ENCODE results near the gene TPTE. TPM values are rescaled to one million over a fixed set of nuclear protein-coding genes. Genes with fewer than 3 reads are reported as not detected.
"Not testable (repeated sequence)": the region's sequence is repeated elsewhere in the genome, so short reads cannot be mapped to it uniquely, and the experiment has no call there.

Gene TPTE
- total RNA-seq, 2 donors from 2014 or later, result not detected

DNA sequence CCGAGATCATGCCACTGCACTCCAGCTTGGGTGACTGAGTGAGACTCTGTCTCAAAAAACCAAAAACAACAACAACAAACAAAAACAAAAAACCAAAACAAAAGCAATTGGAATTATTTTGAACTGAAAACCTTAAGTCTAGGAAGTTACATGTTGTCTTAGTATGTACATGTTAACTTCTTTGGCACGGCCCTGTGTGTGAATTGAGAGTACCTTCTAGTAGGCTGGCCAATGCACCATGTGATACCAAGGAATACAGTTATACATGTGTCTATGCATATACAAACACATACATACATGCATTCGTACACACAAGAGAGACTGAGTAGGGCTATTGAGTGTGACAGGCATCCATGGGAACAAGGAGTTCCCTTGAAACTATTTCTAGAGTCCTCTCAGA, 18.6 kb downstream of the TPTE start:
- H3K4me3 ChIP-seq, result no peak overlapping the region
- no peak overlapping the region for H3K27ac ChIP-seq
- H3K4me1 ChIP-seq, result no peaks in the 10 kb centered on the region
- no peaks in the 10 kb centered on the region for H3K27me3 ChIP-seq
- 37 to 45% methylated on average over 3 of the region's 3 CpGs for WGBS, 2 donors
- H3K9me3 ChIP-seq, result peaks cover 0 to 8% (median 0%) of the 10 kb centered on the region in 3 donors
- no peaks in the 10 kb centered on the region for H3K36me3 ChIP-seq (replicated peaks in 1 of 2; ENCODE audit: insufficient read depth in 1 of 2, low read depth in 2 of 2)
- no peak for TF ChIP-seq POLR2A (IDR thresholded peaks at IDR 0.05)
- TF ChIP-seq, protein P1, sequence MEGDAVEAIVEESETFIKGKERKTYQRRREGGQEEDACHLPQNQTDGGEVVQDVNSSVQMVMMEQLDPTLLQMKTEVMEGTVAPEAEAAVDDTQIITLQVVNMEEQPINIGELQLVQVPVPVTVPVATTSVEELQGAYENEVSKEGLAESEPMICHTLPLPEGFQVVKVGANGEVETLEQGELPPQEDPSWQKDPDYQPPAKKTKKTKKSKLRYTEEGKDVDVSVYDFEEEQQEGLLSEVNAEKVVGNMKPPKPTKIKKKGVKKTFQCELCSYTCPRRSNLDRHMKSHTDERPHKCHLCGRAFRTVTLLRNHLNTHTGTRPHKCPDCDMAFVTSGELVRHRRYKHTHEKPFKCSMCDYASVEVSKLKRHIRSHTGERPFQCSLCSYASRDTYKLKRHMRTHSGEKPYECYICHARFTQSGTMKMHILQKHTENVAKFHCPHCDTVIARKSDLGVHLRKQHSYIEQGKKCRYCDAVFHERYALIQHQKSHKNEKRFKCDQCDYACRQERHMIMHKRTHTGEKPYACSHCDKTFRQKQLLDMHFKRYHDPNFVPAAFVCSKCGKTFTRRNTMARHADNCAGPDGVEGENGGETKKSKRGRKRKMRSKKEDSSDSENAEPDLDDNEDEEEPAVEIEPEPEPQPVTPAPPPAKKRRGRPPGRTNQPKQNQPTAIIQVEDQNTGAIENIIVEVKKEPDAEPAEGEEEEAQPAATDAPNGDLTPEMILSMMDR (IDR thresholded peaks at IDR 0.05), result no peak
- DNase-seq, result no peak
- no peak for ATAC-seq
- intact Hi-C loops (cut with DNase I), result no loop called here

DNA sequence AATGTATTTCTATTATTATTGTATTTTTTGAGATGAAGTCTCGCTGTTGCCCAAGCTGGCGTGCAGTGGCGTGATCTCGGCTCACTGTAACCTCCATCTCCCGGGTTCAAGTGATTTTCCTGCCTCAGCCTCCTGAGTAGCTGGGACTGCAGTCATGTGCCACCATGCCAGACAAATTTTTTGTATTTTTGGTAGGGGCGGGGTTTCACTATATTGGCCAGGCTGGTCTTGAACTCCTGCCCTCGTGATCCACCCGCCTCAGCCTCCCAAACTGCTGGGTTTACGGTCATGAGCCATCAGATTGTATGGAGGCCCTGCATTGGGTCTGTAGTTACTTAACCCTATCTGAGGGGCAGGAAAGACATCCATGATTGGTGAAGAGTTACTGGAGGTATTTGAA, 23.0 kb downstream of the TPTE start:
- peaks cover 0 to 14% (median 2%) of the 10 kb centered on the region in 3 donors for H3K9me3 ChIP-seq
- 56 to 59% methylated on average over 9 of the region's 9 CpGs for WGBS, 2 donors
- ATAC-seq; intact Hi-C loops (cut with DNase I); H3K27me3 ChIP-seq; H3K36me3 ChIP-seq (replicated peaks in 1 of 2; ENCODE audit: insufficient read depth in 1 of 2, low read depth in 2 of 2); H3K4me3 ChIP-seq; H3K4me1 ChIP-seq; DNase-seq; H3K27ac ChIP-seq: not testable (repeated sequence)

DNA sequence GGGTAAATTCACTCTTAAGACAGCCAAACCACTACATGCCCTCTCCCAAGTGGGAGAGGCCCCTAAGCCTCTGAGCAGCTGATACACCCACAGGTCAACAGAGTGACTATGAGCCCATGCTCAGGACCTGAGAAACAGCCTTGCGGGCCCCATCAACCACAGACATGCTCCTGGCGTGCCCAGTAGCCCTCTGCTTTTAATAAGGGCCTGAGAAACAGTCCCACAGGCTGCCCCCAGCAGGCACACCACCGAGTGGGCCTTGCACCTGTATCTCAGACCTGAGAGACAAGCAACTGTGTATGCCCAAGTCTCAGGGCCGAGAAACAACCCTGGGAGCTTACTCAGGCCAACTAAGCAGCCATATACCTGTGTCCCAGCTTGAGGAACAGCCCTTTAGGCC, 26.5 kb downstream of the TPTE start:
- H3K4me1 ChIP-seq; ATAC-seq; H3K27me3 ChIP-seq; DNase-seq; intact Hi-C loops (cut with DNase I); H3K36me3 ChIP-seq (replicated peaks in 1 of 2; ENCODE audit: insufficient read depth in 1 of 2, low read depth in 2 of 2); H3K27ac ChIP-seq; H3K4me3 ChIP-seq: not testable (repeated sequence)
- peaks cover 0 to 14% (median 2%) of the 10 kb centered on the region in 3 donors for H3K9me3 ChIP-seq
- 22 to 23% methylated on average over 4 of the region's 4 CpGs for WGBS, 2 donors

DNA sequence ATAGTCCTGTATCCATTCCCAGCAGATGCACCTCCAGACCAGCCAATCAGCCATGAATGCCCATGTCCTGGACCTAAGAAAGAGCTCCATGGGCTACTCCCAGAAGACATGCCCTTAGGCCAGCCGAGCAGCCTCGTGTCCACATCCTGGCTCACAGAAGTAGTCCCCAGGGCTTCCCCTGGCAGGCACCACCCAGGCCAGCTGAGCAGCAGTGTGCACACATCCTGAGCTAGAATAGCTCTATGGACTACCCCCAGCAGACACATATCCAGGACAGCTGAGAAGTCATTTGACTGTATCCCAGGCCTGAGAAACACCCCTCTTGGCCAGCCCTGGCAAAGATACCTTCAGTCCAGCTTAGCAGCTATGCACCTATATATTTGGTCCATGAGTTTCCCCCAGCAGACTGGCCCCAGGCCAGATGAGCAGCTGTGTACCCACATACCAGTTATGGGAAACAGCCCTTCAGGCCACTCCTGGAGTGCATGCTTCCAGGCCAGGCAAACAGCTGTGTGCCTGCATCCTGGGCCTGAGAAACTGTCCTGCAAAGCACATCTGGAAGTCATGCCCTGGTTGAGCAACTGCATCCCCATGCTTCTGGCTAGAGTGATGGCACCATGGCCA, 27.1 kb downstream of the TPTE start:
- H3K27me3 ChIP-seq; H3K4me3 ChIP-seq; H3K27ac ChIP-seq; ATAC-seq; H3K4me1 ChIP-seq; H3K36me3 ChIP-seq (replicated peaks in 1 of 2; ENCODE audit: insufficient read depth in 1 of 2, low read depth in 2 of 2); DNase-seq; intact Hi-C loops (cut with DNase I): not testable (repeated sequence)
- WGBS, 2 donors, result 47 to 61% methylated on average over 2 of the region's 2 CpGs
- H3K9me3 ChIP-seq, result peaks cover 0 to 14% (median 2%) of the 10 kb centered on the region in 3 donors

DNA sequence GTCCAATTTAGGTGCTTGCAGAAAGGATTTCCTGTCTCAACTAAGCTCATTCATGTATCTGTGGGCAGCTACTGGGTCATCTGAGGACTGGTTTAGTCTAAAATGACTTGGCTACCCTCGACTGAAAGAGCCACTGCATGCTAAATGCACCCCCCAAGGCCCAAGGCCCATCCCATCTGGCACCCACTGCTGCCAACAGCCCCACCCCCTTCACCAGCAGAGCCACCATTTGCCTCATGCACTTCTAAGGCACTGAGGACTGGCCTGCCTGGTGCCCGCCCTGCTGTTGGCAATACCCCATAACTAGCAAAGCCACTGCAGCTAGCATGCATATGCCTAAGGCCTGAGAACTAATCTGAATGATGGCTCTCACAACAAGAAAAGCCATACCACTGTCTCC, 49.4 kb downstream of the TPTE start:
- DNase-seq; H3K36me3 ChIP-seq (replicated peaks in 1 of 2; ENCODE audit: insufficient read depth in 1 of 2, low read depth in 2 of 2); intact Hi-C loops (cut with DNase I); H3K27ac ChIP-seq; H3K27me3 ChIP-seq; H3K4me3 ChIP-seq; H3K4me1 ChIP-seq; ATAC-seq: not testable (repeated sequence)
- WGBS, 2 donors, result 33 to 51% methylated on average over 2 of the region's 2 CpGs
- H3K9me3 ChIP-seq, result peaks cover 0 to 23% (median 0%) of the 10 kb centered on the region in 3 donors

DNA sequence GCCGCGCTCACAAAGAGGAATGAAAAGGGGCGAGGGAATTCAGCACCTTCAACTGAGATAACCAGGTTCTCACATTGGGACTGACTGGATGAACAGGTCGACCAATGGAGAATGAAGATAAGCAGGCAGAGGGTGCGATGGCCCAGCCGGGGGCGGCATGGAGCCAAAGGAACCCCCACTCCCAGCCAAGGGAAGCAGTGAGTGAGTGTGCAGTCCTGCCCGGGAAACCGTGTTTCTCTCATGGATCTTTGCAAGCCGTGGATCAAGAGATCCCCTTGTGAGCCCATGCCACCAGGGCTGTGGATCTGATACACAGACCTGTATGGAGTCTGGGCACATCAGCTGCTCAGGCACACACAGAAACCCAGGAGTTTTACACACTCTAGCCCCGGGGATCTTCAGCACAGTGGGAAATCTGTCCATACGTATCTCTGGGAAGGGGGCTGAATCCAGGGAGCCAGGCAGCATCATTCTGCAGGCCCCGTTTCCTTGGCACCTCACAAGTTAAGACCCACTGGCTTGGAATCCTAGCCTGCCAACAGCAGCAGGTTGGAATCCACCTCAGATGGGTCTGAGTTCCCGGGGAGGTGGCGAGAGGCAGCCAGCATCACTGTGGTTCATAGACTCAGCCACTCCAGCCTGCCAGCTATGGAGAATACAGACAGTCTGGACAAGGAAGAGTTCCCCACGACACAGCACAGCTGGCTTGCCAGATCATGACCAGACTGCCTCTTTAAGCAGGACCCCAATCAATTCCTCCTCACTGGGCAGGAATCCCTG, 53.3 kb downstream of the TPTE start:
- H3K27me3 ChIP-seq; intact Hi-C loops (cut with DNase I); H3K36me3 ChIP-seq (replicated peaks in 1 of 2; ENCODE audit: insufficient read depth in 1 of 2, low read depth in 2 of 2); H3K27ac ChIP-seq; H3K4me3 ChIP-seq; DNase-seq; ATAC-seq; H3K4me1 ChIP-seq: not testable (repeated sequence)
- H3K9me3 ChIP-seq, result peaks cover 0 to 23% (median 0%) of the 10 kb centered on the region in 3 donors
- WGBS, 2 donors, result 47 to 60% methylated on average over 16 of the region's 16 CpGs

DNA sequence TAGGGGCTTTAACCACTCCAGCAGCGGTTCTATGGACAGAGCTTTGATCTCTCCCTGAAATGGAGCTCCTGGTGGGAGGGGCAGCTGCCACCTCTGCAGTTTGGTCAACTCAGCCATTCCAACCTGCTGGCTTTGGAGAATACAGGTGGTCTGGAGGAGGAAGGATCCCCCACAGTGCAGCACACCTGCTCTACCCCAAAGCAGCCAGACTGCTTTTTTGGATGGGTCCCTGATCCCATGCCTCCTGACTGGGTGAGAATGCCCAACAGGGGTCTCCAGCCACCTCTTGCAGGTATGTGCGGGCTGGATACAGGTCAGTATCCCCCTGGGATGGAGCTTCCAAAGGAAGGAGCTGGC, 53.9 kb downstream of the TPTE start:
- Histone ChIP-seq H3K27me3 (no peaks in the 10 kb centered on the region), H3K36me3 (replicated peaks in 1 of 2; ENCODE audit: insufficient read depth in 1 of 2, low read depth in 2 of 2) (no peaks in the 10 kb centered on the region), H3K4me3 (no peak overlapping the region), H3K4me1 (no peaks in the 10 kb centered on the region), H3K9me3 (peaks cover 0 to 23% (median 0%) of the 10 kb centered on the region in 3 donors), H3K27ac (no peak overlapping the region)
- DNase-seq, result no peak
- ATAC-seq, result peak; percentile 21
- intact Hi-C loops (cut with DNase I), result no loop called here
- 43 to 44% methylated on average over 2 of the region's 2 CpGs for WGBS, 2 donors
- TF ChIP-seq, protein P1 (IDR thresholded peaks at IDR 0.05), result no peak
- TF ChIP-seq POLR2A (IDR thresholded peaks at IDR 0.05), result no peak

DNA sequence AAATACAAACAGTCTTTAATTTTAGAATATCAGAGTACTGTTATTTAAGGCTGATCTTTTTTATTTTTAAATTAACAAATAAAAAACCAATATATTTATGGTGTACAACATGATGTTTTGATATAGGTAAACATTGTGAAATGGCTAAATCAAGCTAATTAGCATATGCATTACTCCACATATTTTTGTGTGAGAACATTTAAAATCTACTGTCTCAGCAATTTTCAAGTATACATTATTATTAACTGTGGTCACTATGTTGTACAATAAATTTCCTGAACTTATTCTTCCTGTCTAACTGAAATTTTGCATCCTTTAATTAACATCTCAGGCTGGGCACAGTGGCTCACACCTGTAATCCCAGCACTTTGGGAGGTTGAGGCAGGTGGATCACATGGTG, 57.5 kb downstream of the TPTE start:
- intact Hi-C loops (cut with DNase I); H3K36me3 ChIP-seq (replicated peaks in 1 of 2; ENCODE audit: insufficient read depth in 1 of 2, low read depth in 2 of 2); H3K27me3 ChIP-seq; DNase-seq; H3K9me3 ChIP-seq; H3K4me1 ChIP-seq; ATAC-seq; H3K27ac ChIP-seq; H3K4me3 ChIP-seq: not testable (repeated sequence)

DNA sequence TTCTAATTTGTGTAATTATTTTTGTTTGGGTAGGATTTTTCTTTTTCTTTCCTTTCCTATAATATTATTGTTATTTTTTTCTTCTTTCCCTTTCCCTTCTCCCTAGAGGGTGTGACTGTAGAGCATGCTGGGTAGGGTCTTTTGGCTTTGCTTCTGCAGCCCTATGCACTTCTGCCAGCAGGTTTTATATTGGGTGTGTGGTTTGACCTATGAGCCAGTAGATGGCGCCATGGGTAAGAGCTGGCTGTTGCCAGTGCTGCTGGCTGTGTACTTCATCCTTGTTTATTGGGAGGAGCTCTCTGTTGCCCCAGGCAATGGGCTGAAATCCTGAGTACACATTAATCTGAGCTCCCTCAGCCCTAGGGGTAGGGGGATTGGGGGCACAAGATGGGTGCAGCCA, 67.7 kb downstream of the TPTE start:
- ATAC-seq; H3K36me3 ChIP-seq (replicated peaks in 1 of 2; ENCODE audit: insufficient read depth in 1 of 2, low read depth in 2 of 2); H3K4me3 ChIP-seq; H3K4me1 ChIP-seq; DNase-seq; H3K9me3 ChIP-seq; H3K27ac ChIP-seq; H3K27me3 ChIP-seq: not testable (repeated sequence)
- WGBS, 2 donors, result 0% methylated on average over 1 of the region's 1 CpG
- intact Hi-C loops (cut with DNase I), result loop anchor here (10.0 kb wide), 1 partner anchor 66 kb away; no protein-coding TSS in a partner anchor

DNA sequence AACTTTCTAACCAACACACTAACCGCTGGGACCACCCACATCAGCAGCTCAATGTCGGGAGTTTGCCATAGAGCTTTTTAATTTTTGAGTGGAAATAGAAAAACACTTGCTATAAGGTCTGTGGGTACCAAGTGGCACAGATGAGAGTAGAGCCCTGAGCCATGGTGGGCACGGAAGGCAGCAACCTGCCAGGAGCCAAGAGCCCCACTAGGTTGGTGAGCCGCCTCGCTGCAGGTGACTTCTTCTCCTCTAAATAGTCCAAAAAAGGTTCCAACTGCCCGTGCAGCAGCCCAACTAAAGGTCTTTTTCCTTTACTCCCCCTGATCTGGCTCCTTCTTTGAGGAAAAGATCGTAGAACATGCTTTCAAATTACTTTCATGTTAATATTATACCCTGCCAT, 85.7 kb downstream of the TPTE start:
- DNase-seq; H3K27me3 ChIP-seq; H3K4me3 ChIP-seq; ATAC-seq; intact Hi-C loops (cut with DNase I); H3K9me3 ChIP-seq; H3K4me1 ChIP-seq; H3K27ac ChIP-seq; H3K36me3 ChIP-seq (replicated peaks in 1 of 2; ENCODE audit: insufficient read depth in 1 of 2, low read depth in 2 of 2): not testable (repeated sequence)
- WGBS, 2 donors, result 51 to 54% methylated on average over 7 of the region's 7 CpGs

All from body of pancreas (tissue), 4 donors.